Camera-type eye (tissue), 1 donor: ENCODE results near the gene CFAP47. TPM values are rescaled to one million over a fixed set of nuclear protein-coding genes. Genes with fewer than 3 reads are reported as not detected.

Experiments used
- total RNA-seq: library from RNA; depleted of rRNA; stranded (reverse); fragments of >200 nt; gene quantifications from one replicate; pipeline ENCODE4 v1.2.3, GENCODE V29; 2014

CFAP47 gene, protein sequence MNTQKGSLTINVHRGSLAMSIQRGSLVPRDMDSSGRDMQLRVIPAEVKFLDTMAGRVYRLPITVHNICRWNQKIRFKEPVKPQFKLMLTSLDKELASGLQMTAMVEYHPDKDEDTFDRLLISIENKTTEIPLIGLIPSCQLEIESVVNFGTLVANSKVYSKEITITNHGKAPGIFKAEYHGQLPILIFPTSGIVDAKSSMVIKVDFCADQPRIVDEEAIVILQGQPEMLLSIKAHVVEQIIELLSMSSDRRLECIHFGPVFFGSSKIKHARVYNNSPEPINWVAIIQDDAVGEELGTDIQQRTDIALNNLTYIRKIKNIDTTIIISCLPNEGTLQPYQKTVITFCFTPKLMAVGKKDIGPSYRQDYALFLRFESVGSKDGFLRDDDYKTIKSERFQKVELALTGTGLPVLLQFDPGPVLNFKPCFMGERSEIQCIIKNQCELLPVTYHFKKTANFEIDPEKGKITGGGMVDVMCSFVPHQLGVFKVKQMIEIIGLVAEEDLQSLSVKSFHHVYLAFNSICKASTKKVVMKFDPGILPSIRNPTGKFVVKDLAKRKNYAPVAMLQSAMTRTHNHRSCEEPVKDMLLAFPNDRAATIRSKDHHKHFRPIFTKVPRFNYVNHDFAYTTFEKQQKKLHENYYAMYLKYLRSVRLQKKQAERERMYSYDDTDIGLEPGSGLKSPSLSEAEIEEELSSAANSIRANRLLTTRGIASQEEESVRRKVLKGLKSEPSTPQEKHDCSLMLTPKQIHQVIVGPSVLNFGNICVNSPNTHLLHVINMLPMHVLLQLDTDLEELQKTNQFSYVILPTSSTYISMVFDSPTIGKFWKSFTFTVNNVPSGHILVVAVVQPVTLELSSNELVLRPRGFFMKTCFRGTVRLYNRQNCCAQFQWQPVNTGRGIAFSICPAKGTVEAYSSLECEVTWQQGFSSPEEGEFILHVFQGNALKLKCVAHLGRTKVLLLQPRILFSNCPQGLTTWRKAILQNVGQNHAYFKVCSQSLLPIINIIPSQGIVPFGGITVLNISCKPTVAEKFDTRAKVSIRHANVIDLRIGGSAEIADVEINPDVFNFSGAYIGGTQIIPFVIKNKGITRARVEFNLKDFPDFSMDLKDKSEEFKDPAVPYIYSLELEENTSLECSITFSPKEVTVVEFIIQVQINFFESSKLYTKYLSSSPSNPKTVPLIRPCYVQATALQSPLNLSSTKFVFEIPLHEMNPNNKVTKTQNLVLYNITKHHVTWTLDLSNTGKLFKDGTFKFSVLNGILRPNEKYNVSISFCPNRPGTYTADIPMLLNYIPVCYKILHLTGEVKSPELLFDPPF (N-terminal part only)
- total RNA-seq, result 8.7 TPM

DNA sequence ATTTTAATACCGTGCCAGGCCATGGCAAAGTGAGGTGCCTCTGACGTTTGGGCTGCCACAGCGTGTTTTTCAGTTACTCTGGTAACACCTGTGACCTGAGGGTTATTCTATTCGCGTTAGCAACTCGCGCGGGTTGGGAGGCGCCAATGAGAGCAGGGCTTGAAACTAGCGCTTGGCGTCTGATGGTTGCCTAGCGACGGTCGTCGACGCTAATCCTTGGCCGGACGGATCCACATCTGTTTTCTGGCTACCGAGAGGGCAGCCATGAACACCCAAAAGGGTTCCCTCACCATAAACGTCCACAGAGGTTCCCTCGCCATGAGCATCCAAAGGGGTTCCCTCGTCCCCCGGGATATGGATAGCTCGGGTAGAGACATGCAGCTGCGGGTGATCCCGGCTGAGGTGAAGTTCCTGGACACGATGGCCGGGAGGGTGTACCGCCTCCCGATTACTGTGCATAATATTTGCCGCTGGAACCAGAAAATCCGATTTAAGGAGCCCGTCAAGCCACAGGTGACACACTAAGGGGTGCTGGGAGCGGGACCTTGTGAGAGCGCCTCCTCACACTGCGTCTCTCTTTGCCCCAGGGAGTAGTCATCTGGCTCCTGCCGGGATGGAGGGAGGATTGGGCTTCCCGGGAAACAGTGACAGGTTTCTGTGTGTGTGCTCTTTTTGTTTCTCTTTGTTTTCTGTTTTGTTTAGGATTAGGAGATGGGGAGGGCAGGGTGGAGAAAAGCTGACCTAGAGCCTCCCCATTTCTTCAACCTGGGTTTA, at the start of gene CFAP47:
Gene CFAP47, plus strand, starts transcription at position 199 of the 774 bp plus-strand sequence. Its CDS starts 66 bp downstream, at position 265.

Other genes starting within 250 kb of the CFAP47 start
- gene MAGEB16, start 121.4 kb upstream of the CFAP47 start, total RNA-seq, result not detected